ENCODE results near the gene IGF2R. TPM values are rescaled to one million over a fixed set of nuclear protein-coding genes. Genes with fewer than 3 reads are reported as not detected.
"Not testable (repeated sequence)": the region's sequence is repeated elsewhere in the genome, so short reads cannot be mapped to it uniquely, and the experiment has no call there.

The IGF2R gene
- total RNA-seq, 2 donors from 2014 or later = 50.1 to 56.2 TPM

GRCh38 chr6:160078883-160079685, 110.2 kb downstream of the IGF2R start:
- DNase-seq (no peak), ATAC-seq (no peak)
- intact Hi-C loops (cut with DNase I) = no loop called here

GRCh38 chr6:160079686-160080043, 110.8 kb downstream of the IGF2R start:
- ATAC-seq (no peak), DNase-seq (no peak)
- intact Hi-C loops (cut with DNase I) = loop anchor here in 1 of 2 donors (10.0 kb wide), 1 partner anchor 215 kb away; no protein-coding TSS in a partner anchor

- no peak for DNase-seq
- intact Hi-C loops (cut with DNase I) = loop anchor here in 1 of 2 donors (10.0 kb wide), 1 partner anchor 215 kb away; no protein-coding TSS in a partner anchor
- no peak for ATAC-seq
Measured at GRCh38 chr6:160080097-160080496, 111.2 kb downstream of the IGF2R start.

- DNase-seq = no peak
- ATAC-seq = no peak
- intact Hi-C loops (cut with DNase I) = loop anchor here in 1 of 2 donors (10.0 kb wide), 1 partner anchor 217 kb away; no protein-coding TSS in a partner anchor
Measured at GRCh38 chr6:160081398-160081797, 112.5 kb downstream of the IGF2R start.

GRCh38 chr6:160082627-160083026, 113.7 kb downstream of the IGF2R start:
- intact Hi-C loops (cut with DNase I) = loop anchor here in 1 of 2 donors (10.0 kb wide), 1 partner anchor 218 kb away; no protein-coding TSS in a partner anchor
- ATAC-seq (no peak), DNase-seq (no peak)

- ATAC-seq (no peak), DNase-seq (no peak)
- intact Hi-C loops (cut with DNase I) = loop anchor here in 1 of 2 donors (10.0 kb wide), 1 partner anchor 219 kb away; no protein-coding TSS in a partner anchor
Measured at GRCh38 chr6:160084198-160084776, 115.4 kb downstream of the IGF2R start.

- intact Hi-C loops (cut with DNase I) = loop anchor here in 1 of 2 donors (5.0 to 10.0 kb wide), 2 partner anchors 220 to 372 kb away; no protein-coding TSS in a partner anchor
- DNase-seq (no peak), ATAC-seq (no peak)
Measured at GRCh38 chr6:160085226-160085625, 116.3 kb downstream of the IGF2R start.

GRCh38 chr6:160085713-160086505, 117.0 kb downstream of the IGF2R start:
- ATAC-seq = no peak
- intact Hi-C loops (cut with DNase I) = loop anchor here in 1 of 2 donors (5.0 to 10.0 kb wide), 2 partner anchors 221 to 371 kb away; no protein-coding TSS in a partner anchor
- DNase-seq = no peak

GRCh38 chr6:160086754-160087153, 117.9 kb downstream of the IGF2R start:
- intact Hi-C loops (cut with DNase I) = loop anchor here in 1 of 2 donors (5.0 to 10.0 kb wide), 2 partner anchors 222 to 371 kb away; no protein-coding TSS in a partner anchor
- DNase-seq (no peak), ATAC-seq (no peak)

GRCh38 chr6:160088069-160088783, 119.3 kb downstream of the IGF2R start:
- DNase-seq (peak; percentile 64), ATAC-seq (peak; percentile 72 to 78)
- intact Hi-C loops (cut with DNase I) = loop anchor here in 1 of 2 donors (5.0 to 10.0 kb wide), 2 partner anchors 223 to 369 kb away; no protein-coding TSS in a partner anchor

- ATAC-seq (no peak), DNase-seq (no peak)
- intact Hi-C loops (cut with DNase I) = loop anchor here in 1 of 2 donors (5.0 to 10.0 kb wide), 2 partner anchors 224 to 368 kb away; no protein-coding TSS in a partner anchor
Measured at GRCh38 chr6:160088784-160089533, 120.1 kb downstream of the IGF2R start.

GRCh38 chr6:160089534-160089897, 120.6 kb downstream of the IGF2R start:
- DNase-seq = no peak
- intact Hi-C loops (cut with DNase I) = loop anchor here in 1 of 2 donors (5.0 to 10.0 kb wide), 2 partner anchors 225 to 368 kb away; no protein-coding TSS in a partner anchor

GRCh38 chr6:160090442-160091239, 121.8 kb downstream of the IGF2R start:
- ATAC-seq; intact Hi-C loops (cut with DNase I); DNase-seq: not testable (repeated sequence)

More at GRCh38 chr6:160089534-160089897, 120.6 kb downstream of the IGF2R start:
- ATAC-seq = no peak

GRCh38 chr6:160092176-160092575, 123.3 kb downstream of the IGF2R start:
- DNase-seq; intact Hi-C loops (cut with DNase I); ATAC-seq: not testable (repeated sequence)

GRCh38 chr6:160092602-160093001, 123.7 kb downstream of the IGF2R start:
- DNase-seq (no peak), ATAC-seq (no peak)
- intact Hi-C loops (cut with DNase I) = no loop called here

- intact Hi-C loops (cut with DNase I) = no loop called here
- DNase-seq = no peak
- no peak for ATAC-seq
Measured at GRCh38 chr6:160093061-160093460, 124.2 kb downstream of the IGF2R start.

- DNase-seq = no peak
- intact Hi-C loops (cut with DNase I) = no loop called here
- ATAC-seq = no peak
Measured at GRCh38 chr6:160093946-160094345, 125.1 kb downstream of the IGF2R start.
